Gastrocnemius medialis (tissue), 4 donors: ENCODE data around the gene TLK2. TPM values are rescaled to one million over a fixed set of nuclear protein-coding genes. Genes with fewer than 3 reads are reported as not detected.
A peak's percentile ranks its signal among the peaks of the same experiment; 100 is the strongest.

Source experiments
- ATAC-seq, 2 donors: fragments of 150-250 bp; one replicate each; pipeline ENCODE4 v1.9.1; 2016
- DNase-seq, 2 donors: peaks; one replicate each; pipeline ENCODE4 v3.0.0-alpha.2; 2019
- H3K27ac ChIP-seq, 4 donors: fragments of 200-600 bp; sonication (generic); 1 replicate in 1 of 4; 2 replicates in 3 of 4; pipeline ENCODE4 v1.5.1; 2016 to 2018; ENCODE audit warnings: mild to moderate bottlenecking in 2 of 4, moderate library complexity in 1 of 4
- H3K27me3 ChIP-seq, 3 donors: fragments of 200-600 bp; sonication (generic) in 2 of 3; 1 replicate in 1 of 3; 2 replicates in 2 of 3; pipeline versions ENCODE4 v1.5.1 to v1.6.0; 2016 to 2019; ENCODE audit warnings: mild to moderate bottlenecking in 1 of 3, moderate library complexity in 1 of 3
- H3K36me3 ChIP-seq, 2 donors: fragments of 200-600 bp; sonication (generic) in 1 of 2; one replicate each; pipeline ENCODE4 v1.5.1; 2017 to 2018
- H3K4me1 ChIP-seq, 2 donors: fragments of 200-600 bp; sonication (generic) in 1 of 2; one replicate each; pipeline ENCODE4 v1.5.1; 2016 to 2017; ENCODE audit warnings: mild to moderate bottlenecking in 2 of 2
- H3K4me3 ChIP-seq, 4 donors: fragments of 200-600 bp; sonication (generic) in 3 of 4; 1 replicate in 1 of 4; 2 replicates in 3 of 4; pipeline ENCODE4 v1.5.1; 2016 to 2019; ENCODE audit warnings: mild to moderate bottlenecking in 2 of 4
- H3K9me3 ChIP-seq, 3 donors: fragments of 200-600 bp; sonication (generic) in 2 of 3; 1 replicate in 1 of 3; 2 replicates in 2 of 3; pipeline ENCODE4 v1.5.1; 2016 to 2019
- CTCF ChIP-seq, 5 experiments: fragments of 450-650 bp in 3 of 5; fragments of 200-600 bp in 2 of 5; sonication (generic) in 2 of 5; IDR thresholded peaks in 4 of 5; conservative IDR thresholded peaks in 1 of 5; 1 replicate in 4 of 5; 2 replicates in 1 of 5; pipeline ENCODE4 v1.5.1; 2016 to 2019; ENCODE audit warnings: antibody characterized with exemption in 5 of 5, mild to moderate bottlenecking in 3 of 5, moderate library complexity in 3 of 5
- POLR2A ChIP-seq, 2 donors: fragments of 450-650 bp; IDR thresholded peaks; one replicate each; pipeline ENCODE4 v1.6.1; 2017; ENCODE audit warnings: antibody characterized with exemption in 2 of 2, mild to moderate bottlenecking in 2 of 2, moderate library complexity in 2 of 2
- in situ Hi-C, 4 donors: fragments of 200-750 bp; cut with MboI; loops; one replicate each; pipeline versions ENCODE4 v1.15.0 to v1.8.0; 2017; ENCODE audit warnings: low sequenced_read_pairs in 4 of 4
- intact Hi-C: fragments of 100-400 bp; cut with DNase I; formaldehyde crosslinking; loops from one replicate; pipeline ENCODE4 v1.15.1; 2023; ENCODE audit warnings: low total_unique reads
- total RNA-seq, 4 donors: library from RNA; depleted of rRNA; stranded (reverse); fragments of >200 nt; gene quantifications; one replicate each; pipeline versions ENCODE4 v1.1.0 to v1.2.3, GENCODE V29; 2016

TLK2 gene
- total RNA-seq, 4 donors from 2014 or later: 28.7 to 51.1 (median 47.3) TPM

GRCh38 chr17:62615503-62615902 is 136.9 kb downstream of the TLK2 start:
- in situ Hi-C loops (no loop called here), intact Hi-C loops (no loop called here)
- no peak for ATAC-seq
- peaks cover 0 to 28% of the 10 kb centered on the region in 2 donors for H3K36me3 ChIP-seq
- peaks cover 0 to 4% of the 10 kb centered on the region in 2 donors for H3K4me1 ChIP-seq
- no peaks in the 10 kb centered on the region for H3K9me3 ChIP-seq
- no peak overlapping the region for H3K4me3 ChIP-seq
- no peak for TF ChIP-seq POLR2A (IDR thresholded peaks at IDR 0.05)
- no peak for TF ChIP-seq CTCF (IDR thresholded peaks at IDR 0.05 in 4 of 5, conservative IDR thresholded peaks at IDR 0.05 in 1 of 5)
- DNase-seq: no peak
- H3K27ac ChIP-seq: no peak overlapping the region
- no peaks in the 10 kb centered on the region for H3K27me3 ChIP-seq

- Histone ChIP-seq H3K4me1 (peaks cover 0 to 4% of the 10 kb centered on the region in 2 donors), H3K27me3 (no peaks in the 10 kb centered on the region), H3K9me3 (no peaks in the 10 kb centered on the region), H3K36me3 (peaks cover 0 to 14% of the 10 kb centered on the region in 2 donors), H3K27ac (no peak overlapping the region), H3K4me3 (no peak overlapping the region)
- intact Hi-C loops (no loop called here), in situ Hi-C loops (no loop called here)
- TF ChIP-seq CTCF (IDR thresholded peaks at IDR 0.05 in 4 of 5, conservative IDR thresholded peaks at IDR 0.05 in 1 of 5) (no peak), POLR2A (IDR thresholded peaks at IDR 0.05) (no peak)
- ATAC-seq (no peak), DNase-seq (no peak)
Measured at GRCh38 chr17:62616993-62617893, 138.6 kb downstream of the TLK2 start.

DNA sequence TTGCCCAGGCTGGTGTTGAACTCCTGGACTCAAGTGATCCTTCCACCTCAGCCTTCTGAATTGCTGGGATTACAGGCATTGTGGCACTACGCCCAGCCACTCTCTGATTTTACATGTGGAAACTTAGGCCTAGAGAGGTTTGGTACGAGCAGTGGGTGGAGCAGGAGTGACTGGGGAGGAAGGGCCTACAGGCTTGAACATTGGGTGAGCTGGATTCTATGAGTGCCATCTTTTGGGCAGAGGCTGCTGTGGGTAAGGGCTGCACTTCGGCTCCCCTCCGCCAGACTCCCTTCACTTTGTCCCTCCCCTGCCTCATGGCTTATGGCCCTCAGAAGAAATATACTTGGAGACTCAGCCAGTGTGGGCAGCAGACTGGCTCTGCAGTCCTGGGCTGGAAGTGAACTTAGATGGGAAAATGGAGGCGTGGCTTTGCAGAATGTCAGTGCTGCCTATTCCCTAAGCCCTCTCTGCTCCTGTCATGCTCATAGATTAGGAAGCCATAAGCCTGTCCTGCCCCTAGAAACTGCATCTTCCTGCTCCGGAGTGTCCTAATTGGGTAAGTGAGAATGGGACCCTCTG is 139.4 kb downstream of the TLK2 start:
- H3K27ac ChIP-seq: no peak overlapping the region
- in situ Hi-C loops: no loop called here

DNA sequence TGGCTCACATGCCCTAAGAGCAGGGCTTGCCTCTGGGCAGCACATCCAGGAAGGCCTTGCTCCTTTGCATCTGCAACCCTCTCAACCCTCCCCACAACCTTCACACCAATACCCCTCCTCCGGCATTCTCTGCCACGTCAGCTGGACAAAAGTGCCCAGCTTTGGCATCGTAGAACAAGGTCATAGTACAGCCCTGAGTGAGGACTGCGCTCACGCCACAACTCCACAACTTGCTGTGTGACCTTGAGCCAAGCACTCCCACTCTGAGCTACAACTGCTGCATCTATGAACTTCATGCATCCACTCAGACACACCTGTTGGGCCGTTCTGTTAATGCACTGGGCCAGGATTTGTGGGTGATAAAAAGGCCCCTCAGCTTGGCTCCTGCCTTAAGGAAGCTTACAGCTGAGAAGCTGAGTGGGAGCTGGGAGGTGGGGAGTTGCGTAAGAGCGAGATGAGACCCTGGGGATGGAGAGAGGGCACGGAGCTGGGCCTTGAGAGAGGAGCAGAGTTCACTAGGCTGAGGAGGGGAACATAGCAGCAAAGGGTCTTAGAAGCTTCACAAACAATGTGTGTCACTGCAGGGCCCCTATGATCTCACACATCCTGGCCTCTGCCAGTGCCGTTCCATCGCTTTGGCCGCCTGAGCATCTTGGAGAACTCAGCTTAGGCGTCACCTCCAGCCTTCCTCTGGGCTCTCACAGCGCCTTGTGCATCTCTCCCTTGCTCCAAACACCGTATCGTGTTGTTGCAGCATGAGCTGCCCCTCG is 140.2 kb downstream of the TLK2 start:
- in situ Hi-C loops: no loop called here
- ATAC-seq (peak in 1 of 2 donors; percentile 13), DNase-seq (no peak)
- H3K27me3 ChIP-seq: no peaks in the 10 kb centered on the region
- no peaks in the 10 kb centered on the region for H3K9me3 ChIP-seq
- TF ChIP-seq POLR2A (IDR thresholded peaks at IDR 0.05): no peak
- no peak for TF ChIP-seq CTCF (IDR thresholded peaks at IDR 0.05 in 4 of 5, conservative IDR thresholded peaks at IDR 0.05 in 1 of 5)
- intact Hi-C loops: no loop called here
- no peak overlapping the region for H3K4me3 ChIP-seq
- H3K27ac ChIP-seq: no peak overlapping the region
- H3K4me1 ChIP-seq: peaks cover 0 to 4% of the 10 kb centered on the region in 2 donors
- H3K36me3 ChIP-seq: peaks cover 0 to 14% of the 10 kb centered on the region in 2 donors

More for the DNA sequence above, 139.4 kb downstream of the TLK2 start:
- TF ChIP-seq CTCF (IDR thresholded peaks at IDR 0.05 in 4 of 5, conservative IDR thresholded peaks at IDR 0.05 in 1 of 5): no peak
- TF ChIP-seq POLR2A (IDR thresholded peaks at IDR 0.05): no peak
- no peaks in the 10 kb centered on the region for H3K27me3 ChIP-seq
- no peak for ATAC-seq
- H3K4me1 ChIP-seq: peaks cover 0 to 4% of the 10 kb centered on the region in 2 donors
- no peaks in the 10 kb centered on the region for H3K9me3 ChIP-seq
- intact Hi-C loops: no loop called here
- H3K36me3 ChIP-seq: peaks cover 0 to 14% of the 10 kb centered on the region in 2 donors
- H3K4me3 ChIP-seq: no peak overlapping the region
- DNase-seq: no peak
